IMR-90 (cell line): ENCODE data around the gene AGBL1. TPM values are rescaled to one million over a fixed set of nuclear protein-coding genes. Genes with fewer than 3 reads are reported as not detected.

Experiments used
- ATAC-seq: fragments of 200-7000 bp; cut with Tn5 transposase; 2 replicates; pipeline ENCODE4 v1.9.1; 2020; ENCODE audit warnings: low read depth, mild to moderate bottlenecking, moderate library complexity
- BruUV-seq: library from RNA; stranded (reverse); fragments of 400-500 nt; replicated peaks from 2 replicates; lab custom pipeline; 2021; lab: Mats Ljungman, UMichigan
- CTCF ChIA-PET: fragments of 300-600 bp; formaldehyde crosslinking; extraction: SDS; loops from one replicate; lab custom pipeline; 2021; ENCODE audit warnings: antibody characterized with exemption; lab: Yijun Ruan, JAX
- POLR2A ChIA-PET: fragments of 300-600 bp; sonication (Branson Sonifier 250); formaldehyde crosslinking; loops from one replicate; lab custom pipeline; 2022; ENCODE audit warnings: antibody characterized with exemption; ENCODE audit not compliant: unreplicated experiment; lab: Charles Lee
- DNase-seq: peaks from one replicate; pipeline ENCODE4 v3.0.0; 2013
- H2AFZ ChIP-seq: replicated peaks from 2 replicates; pipeline ENCODE3; 2013; ENCODE audit warnings: low read length, mild to moderate bottlenecking; ENCODE audit not compliant: poor library complexity
- H2AK5ac ChIP-seq: 2 replicates; pipeline ENCODE4 v1.6.1; 2013; ENCODE audit warnings: low read depth, low read length, inconsistent platforms
- H2AK9ac ChIP-seq: replicated peaks from 2 replicates; pipeline ENCODE3; 2013; ENCODE audit warnings: mild to moderate bottlenecking, low read depth, low read length, moderate library complexity; ENCODE audit not compliant: poor library complexity
- H2BK120ac ChIP-seq: 2 replicates; pipeline ENCODE4 v1.6.1; 2013; ENCODE audit warnings: low read depth, low read length, inconsistent platforms
- H2BK15ac ChIP-seq: 3 replicates; pipeline ENCODE4 v1.6.1; 2013; ENCODE audit warnings: low read depth, low read length, inconsistent platforms
- H2BK20ac ChIP-seq: 2 replicates; pipeline ENCODE4 v1.6.1; 2013; ENCODE audit warnings: low read depth, mild to moderate bottlenecking, inconsistent platforms, low read length, moderate library complexity
- H2BK5ac ChIP-seq: 2 replicates; pipeline ENCODE4 v1.6.1; 2013; ENCODE audit warnings: mild to moderate bottlenecking, low read depth, low read length, inconsistent platforms; ENCODE audit not compliant: poor library complexity, severe bottlenecking
- H3K14ac ChIP-seq: replicated peaks from 2 replicates; pipeline ENCODE4 v1.6.1; 2013; ENCODE audit warnings: low read depth, low read length, inconsistent platforms
- H3K18ac ChIP-seq: 2 replicates; pipeline ENCODE4 v1.6.1; 2013; ENCODE audit warnings: low read depth, low read length, control low read depth
- H3K23ac ChIP-seq: 2 replicates; pipeline ENCODE4 v1.6.1; 2013; ENCODE audit warnings: low read depth, low read length, inconsistent platforms
- H3K27ac ChIP-seq: 2 replicates; pipeline ENCODE4 v1.5.1; 2013; ENCODE audit warnings: mild to moderate bottlenecking, control low read depth, low read length; ENCODE audit not compliant: insufficient read depth
- H3K27me3 ChIP-seq: 2 replicates; pipeline ENCODE4 v1.6.1; 2013; ENCODE audit warnings: low read length; ENCODE audit not compliant: control insufficient read depth, insufficient read depth
- H3K36me3 ChIP-seq: 2 replicates; pipeline ENCODE4 v1.6.1; 2013; ENCODE audit warnings: low read length, mixed read lengths; ENCODE audit not compliant: control insufficient read depth, insufficient read depth
- H3K4ac ChIP-seq: 2 replicates; pipeline ENCODE4 v1.6.1; 2013; ENCODE audit warnings: low read depth, low read length, inconsistent platforms
- H3K4me1 ChIP-seq: 2 replicates; pipeline ENCODE4 v1.6.1; 2013; ENCODE audit warnings: low read length, mixed read lengths; ENCODE audit not compliant: control insufficient read depth, insufficient read depth
- H3K4me2 ChIP-seq: 2 replicates; pipeline ENCODE4 v1.6.1; 2013; ENCODE audit warnings: low read depth, mild to moderate bottlenecking, control low read depth, low read length, moderate library complexity
- H3K4me3 ChIP-seq: 2 replicates; pipeline ENCODE4 v1.5.1; 2013; ENCODE audit warnings: low read depth, mild to moderate bottlenecking, control low read depth, low read length, moderate library complexity; ENCODE audit not compliant: insufficient read depth
- H3K56ac ChIP-seq: 2 replicates; pipeline ENCODE4 v1.6.1; 2013; ENCODE audit warnings: low read length, inconsistent platforms; ENCODE audit not compliant: insufficient read depth; ENCODE audit errors: extremely low read depth
- H3K79me1 ChIP-seq, 2 experiments: 2 replicates each; pipeline ENCODE4 v1.6.1; 2013; ENCODE audit warnings: low read length in 2 of 2, inconsistent platforms in 1 of 2, low read depth in 1 of 2
- H3K9ac ChIP-seq: 2 replicates; pipeline ENCODE4 v1.6.1; 2013; ENCODE audit warnings: low read depth, low read length, control low read depth
- H3K9me1 ChIP-seq: 2 replicates; pipeline ENCODE4 v1.6.1; 2013; ENCODE audit warnings: low read length, inconsistent platforms; ENCODE audit not compliant: insufficient read depth
- H3K9me3 ChIP-seq: 2 replicates; pipeline ENCODE4 v1.6.1; 2013; ENCODE audit warnings: low read length; ENCODE audit not compliant: control insufficient read depth, insufficient read depth
- H4K20me1 ChIP-seq: 2 replicates; pipeline ENCODE4 v1.6.1; 2013; ENCODE audit warnings: low read length, inconsistent platforms; ENCODE audit not compliant: insufficient read depth
- H4K5ac ChIP-seq: 2 replicates; pipeline ENCODE4 v1.6.1; 2013; ENCODE audit warnings: mild to moderate bottlenecking, low read depth, low read length, control low read depth
- H4K8ac ChIP-seq, 2 experiments: 2 replicates each; pipeline ENCODE4 v1.6.1; 2013; ENCODE audit warnings: low read depth in 2 of 2, low read length in 2 of 2, control low read depth in 1 of 2, inconsistent platforms in 1 of 2
- H4K91ac ChIP-seq: 2 replicates; pipeline ENCODE4 v1.6.1; 2013; ENCODE audit warnings: low read depth, low read length, inconsistent platforms; ENCODE audit not compliant: insufficient read depth
- BHLHE40 ChIP-seq: fragments of 150-350 bp; IDR thresholded peaks from 2 replicates; pipeline ENCODE4 v1.6.1; 2016; ENCODE audit warnings: mild to moderate bottlenecking, low read depth, low read length
- CEBPB ChIP-seq: IDR thresholded peaks from 2 replicates; pipeline ENCODE4 v1.6.1; 2012; ENCODE audit warnings: low read depth, low read length, improper control_type of control experiment
- CHD1 ChIP-seq: IDR thresholded peaks from 2 replicates; pipeline ENCODE4 v1.6.1; 2012; ENCODE audit warnings: low read depth, low read length, improper control_type of control experiment
- CTCF ChIP-seq: conservative IDR thresholded peaks from 2 replicates; pipeline ENCODE4 v1.5.1; 2012; ENCODE audit warnings: mild to moderate bottlenecking, low read depth, low read length, improper control_type of control experiment
- ELK1 ChIP-seq: fragments of 150-350 bp; IDR thresholded peaks from 2 replicates; pipeline ENCODE4 v1.6.1; 2016; ENCODE audit warnings: low read depth, mild to moderate bottlenecking, low read length, moderate library complexity, borderline replicate concordance
- FOS ChIP-seq: fragments of 150-350 bp; IDR thresholded peaks from 2 replicates; pipeline ENCODE4 v1.6.1; 2016; ENCODE audit warnings: low read depth, low read length
- MAFK ChIP-seq: IDR thresholded peaks from 2 replicates; pipeline ENCODE4 v1.6.1; 2012; ENCODE audit warnings: low read depth, low read length, improper control_type of control experiment
- MAZ ChIP-seq: IDR thresholded peaks from 2 replicates; pipeline ENCODE4 v1.6.1; 2012; ENCODE audit warnings: low read depth, mild to moderate bottlenecking, low read length, improper control_type of control experiment, moderate library complexity, borderline replicate concordance
- MXI1 ChIP-seq: IDR thresholded peaks from 2 replicates; pipeline ENCODE4 v1.6.1; 2012; ENCODE audit warnings: low read depth, mild to moderate bottlenecking, low read length, moderate library complexity, borderline replicate concordance
- POLR2A ChIP-seq: IDR thresholded peaks from 2 replicates; pipeline ENCODE4 v1.6.1; 2012; ENCODE audit warnings: mild to moderate bottlenecking, low read depth, low read length
- RAD21 ChIP-seq: IDR thresholded peaks from 2 replicates; pipeline ENCODE4 v1.6.1; 2012; ENCODE audit warnings: low read length, improper control_type of control experiment
- RCOR1 ChIP-seq: IDR thresholded peaks from 2 replicates; pipeline ENCODE4 v1.6.1; 2012; ENCODE audit warnings: mild to moderate bottlenecking, low read length, improper control_type of control experiment; ENCODE audit not compliant: insufficient replicate concordance
- RFX5 ChIP-seq: IDR thresholded peaks from 2 replicates; pipeline ENCODE4 v1.8.0; 2012; ENCODE audit warnings: low read depth, mild to moderate bottlenecking, low read length, moderate library complexity
- SMC3 ChIP-seq: fragments of 150-350 bp; IDR thresholded peaks from 2 replicates; pipeline ENCODE4 v1.6.1; 2016; ENCODE audit warnings: low read depth, mild to moderate bottlenecking, antibody characterized with exemption, low read length, moderate library complexity
- USF2 ChIP-seq: fragments of 150-350 bp; IDR thresholded peaks from 2 replicates; pipeline ENCODE4 v1.6.1; 2017; ENCODE audit warnings: mild to moderate bottlenecking, antibody characterized with exemption, low read length, low read depth
- WGBS, 2 experiments: methylation state at CpG; one replicate each; pipeline versions ENCODE4 v1.1.5 to v1.1.7; 2013; ENCODE audit warnings: missing lambda C conversion rate in 2 of 2; ENCODE audit not compliant: insufficient read length in 1 of 2; ENCODE audit errors: extremely low coverage in 2 of 2; 5-methylcytosine and 5-hydroxymethylcytosine counted together
- dilution Hi-C: fragments of 300-500 bp; cut with HindIII; formaldehyde crosslinking; loops from one replicate; pipeline ENCODE4 v1.14.3; 2018; ENCODE audit warnings: low sequenced_read_pairs; ENCODE audit not compliant: unreplicated experiment
- in situ Hi-C: fragments of 300-500 bp; cut with MboI; formaldehyde crosslinking; loops from 3 replicates; pipeline ENCODE4 v1.14.3; 2019; ENCODE audit warnings: low sequenced_read_pairs, inconsistent platforms, mixed read lengths
- intact Hi-C: fragments of 100-400 bp; cut with micrococcal nuclease; formaldehyde crosslinking; loops from 2 replicates; pipeline ENCODE4 v1.10.0; 2022
- polyA plus RNA-seq, 3 experiments: library from polyadenylated mRNA; depleted of rRNA; stranded (reverse); fragments of >200 nt; gene quantifications; 2 replicates each; pipeline ENCODE4 v1.2.3, GENCODE V29; 2012; ENCODE audit warnings: low replicate concordance in 1 of 3
- total RNA-seq: library from RNA; depleted of rRNA; stranded (reverse); fragments of >200 nt; gene quantifications from 2 replicates; pipeline ENCODE4 v1.2.3, GENCODE V29; 2012

AGBL1 gene
- total and polyA plus RNA-seq, 2 of the 4 experiments (the other 2 are of a cell fraction): not detected

DNA sequence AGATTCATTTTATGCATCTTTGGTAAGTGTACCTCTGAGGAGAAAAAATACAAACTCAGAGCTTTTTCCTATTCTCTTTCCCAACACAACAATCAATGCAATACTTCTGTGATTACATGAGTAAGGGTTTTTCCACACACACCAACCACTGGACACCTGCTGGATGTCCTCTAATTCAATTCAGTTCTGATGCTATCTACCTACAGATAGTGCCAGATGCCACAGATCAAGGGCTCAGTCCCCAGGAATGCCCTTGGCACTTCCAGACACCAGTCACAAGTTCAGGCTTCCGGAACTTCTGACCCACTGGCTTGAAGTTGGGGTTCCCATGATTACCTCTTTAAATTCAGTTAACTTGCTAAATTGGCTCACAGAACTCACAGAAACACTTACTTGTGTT, 511.5 kb downstream of the AGBL1 start:
- Histone ChIP-seq H2BK15ac (no peak overlapping the region), H2AK5ac (no peak overlapping the region), H2BK20ac (no peak overlapping the region), H4K91ac (no peak overlapping the region), H3K9me1 (no peaks in the 10 kb centered on the region), H3K14ac (no peak overlapping the region), H3K27me3 (no peaks in the 10 kb centered on the region), H4K8ac (no peak overlapping the region), H4K5ac (no peak overlapping the region), H3K56ac (no peak overlapping the region), H2AFZ (no peak overlapping the region), H2AK9ac (no peak overlapping the region), H3K23ac (no peak overlapping the region), H3K18ac (no peak overlapping the region), H3K4me2 (no peak overlapping the region), H3K79me1 (no peaks in the 10 kb centered on the region), H3K4me3 (no peak overlapping the region), H2BK120ac (no peak overlapping the region), H3K4me1 (no peaks in the 10 kb centered on the region), H3K9me3 (peaks cover 6% of the 10 kb centered on the region), H3K27ac (no peak overlapping the region), H3K4ac (no peak overlapping the region), H3K36me3 (no peaks in the 10 kb centered on the region), H4K20me1 (no peaks in the 10 kb centered on the region), H2BK5ac (no peak overlapping the region), H3K9ac (no peak overlapping the region)
- no peak for DNase-seq
- BruUV-seq: no TSS peak
- intact Hi-C loops (no loop called here), in situ Hi-C loops (no loop called here), dilution Hi-C loops (no loop called here)
- ChIA-PET POLR2A (no interaction called here), CTCF (no interaction called here)
- no peak for ATAC-seq
- TF ChIP-seq CEBPB (no peak), USF2 (no peak), RFX5 (no peak), MAZ (no peak), BHLHE40 (no peak), MXI1 (no peak), CTCF (no peak), FOS (no peak), RAD21 (no peak), RCOR1 (no peak), ELK1 (no peak), CHD1 (no peak), POLR2A (no peak), SMC3 (no peak), MAFK (no peak)
- 40% methylated on average over 1 of the region's 1 CpG; no CpG with 5 or more reads in 1 of the 2 experiments for WGBS, 2 experiments
